Liver (tissue), 9 donors: ENCODE measurements around the gene C2CD2. TPM values are rescaled to one million over a fixed set of nuclear protein-coding genes. Genes with fewer than 3 reads are reported as not detected.

Experiments used
- DNase-seq: peaks from one replicate; pipeline ENCODE4 v3.0.0-alpha.2; 2017; ENCODE audit warnings: low spot score
- H3K27ac ChIP-seq, 2 donors: one replicate each; pipeline ENCODE4 v1.7.0; 2013; ENCODE audit warnings: inconsistent platforms in 2 of 2, low read length in 2 of 2, control low read depth in 1 of 2, low read depth in 1 of 2, mild to moderate bottlenecking in 1 of 2
- H3K27me3 ChIP-seq, 4 donors: one replicate each; pipeline versions ENCODE4 v1.6.1 to v1.7.0; 2013; ENCODE audit warnings: low read length in 3 of 4, inconsistent platforms in 1 of 4, mild to moderate bottlenecking in 1 of 4, moderate library complexity in 1 of 4; ENCODE audit not compliant: control insufficient read depth in 4 of 4, insufficient read depth in 4 of 4
- H3K36me3 ChIP-seq, 4 donors: one replicate each; pipeline versions ENCODE4 v1.6.1 to v1.7.0; 2013; ENCODE audit warnings: low read length in 3 of 4, mild to moderate bottlenecking in 3 of 4, low read depth in 1 of 4, moderate library complexity in 1 of 4; ENCODE audit not compliant: control insufficient read depth in 4 of 4, insufficient read depth in 3 of 4
- H3K4me1 ChIP-seq, 4 donors: one replicate each; pipeline versions ENCODE4 v1.6.1 to v1.7.0; 2013; ENCODE audit warnings: low read length in 3 of 4, mild to moderate bottlenecking in 3 of 4, moderate library complexity in 1 of 4; ENCODE audit not compliant: control insufficient read depth in 4 of 4, insufficient read depth in 4 of 4
- H3K4me3 ChIP-seq, 3 donors: one replicate each; pipeline versions ENCODE4 v1.6.1 to v1.7.0; 2013; ENCODE audit warnings: low read length in 3 of 3, control low read depth in 1 of 3, low read depth in 1 of 3, mild to moderate bottlenecking in 1 of 3
- H3K9ac ChIP-seq, 2 donors: one replicate each; pipeline ENCODE4 v1.7.0; 2013; ENCODE audit warnings: low read length in 2 of 2, mild to moderate bottlenecking in 2 of 2, moderate library complexity in 2 of 2, control low read depth in 1 of 2, low read depth in 1 of 2
- H3K9me3 ChIP-seq, 4 donors: one replicate each; pipeline versions ENCODE4 v1.6.1 to v1.7.0; 2013; ENCODE audit warnings: low read length in 3 of 4; ENCODE audit not compliant: control insufficient read depth in 4 of 4
- CTCF ChIP-seq: fragments of 150-350 bp; IDR thresholded peaks from 2 replicates; pipeline ENCODE4 v1.5.1; 2017; ENCODE audit warnings: improper control_type of control experiment, low read depth, low read length; ENCODE audit not compliant: missing input control
- EGR1 ChIP-seq, 2 donors: IDR thresholded peaks; 2 replicates each; pipeline ENCODE4 v1.6.1; 2016 to 2018; ENCODE audit warnings: antibody characterized with exemption in 2 of 2, low read depth in 2 of 2
- FOXA2 ChIP-seq: IDR thresholded peaks from 2 replicates; pipeline ENCODE4 v1.6.1; 2016; ENCODE audit warnings: antibody characterized with exemption
- GABPA ChIP-seq, 2 donors: IDR thresholded peaks in 1 of 2; conservative IDR thresholded peaks in 1 of 2; 2 replicates each; pipeline ENCODE4 v1.6.1; 2016; ENCODE audit warnings: antibody characterized with exemption in 2 of 2, mild to moderate bottlenecking in 1 of 2, moderate library complexity in 1 of 2
- HNF4A ChIP-seq, 2 donors: conservative IDR thresholded peaks; 2 replicates each; pipeline ENCODE4 v1.6.1; 2016; ENCODE audit warnings: antibody characterized with exemption in 2 of 2, mild to moderate bottlenecking in 2 of 2
- HNF4G ChIP-seq: IDR thresholded peaks from 2 replicates; pipeline ENCODE4 v1.6.1; 2016; ENCODE audit warnings: antibody characterized with exemption
- JUND ChIP-seq, 2 donors: IDR thresholded peaks; 2 replicates each; pipeline ENCODE4 v1.6.1; 2016; ENCODE audit warnings: antibody characterized with exemption in 2 of 2
- RAD21 ChIP-seq, 2 donors: IDR thresholded peaks; 2 replicates each; pipeline ENCODE4 v1.6.1; 2016; ENCODE audit warnings: antibody characterized with exemption in 2 of 2, mild to moderate bottlenecking in 2 of 2
- REST ChIP-seq: IDR thresholded peaks from 2 replicates; pipeline ENCODE4 v1.6.1; 2016; ENCODE audit warnings: antibody characterized with exemption, mild to moderate bottlenecking
- RXRA ChIP-seq, 2 donors: IDR thresholded peaks; 2 replicates each; pipeline ENCODE4 v1.6.1; 2017 to 2018; ENCODE audit warnings: antibody characterized with exemption in 2 of 2, mild to moderate bottlenecking in 1 of 2
- SP1 ChIP-seq: IDR thresholded peaks from 2 replicates; pipeline ENCODE4 v1.6.1; 2018; ENCODE audit warnings: antibody characterized with exemption, mild to moderate bottlenecking
- TAF1 ChIP-seq: conservative IDR thresholded peaks from 2 replicates; pipeline ENCODE4 v1.6.1; 2016; ENCODE audit warnings: antibody characterized with exemption, mild to moderate bottlenecking
- YY1 ChIP-seq: IDR thresholded peaks from 2 replicates; pipeline ENCODE4 v1.6.1; 2016; ENCODE audit warnings: antibody characterized with exemption, mild to moderate bottlenecking
- ZBTB33 ChIP-seq: IDR thresholded peaks from 2 replicates; pipeline ENCODE4 v1.6.1; 2016; ENCODE audit warnings: antibody characterized with exemption
- WGBS: extraction: QIAGEN DNeasy Blood & Tissue Kit; methylation state at CpG from one replicate; pipeline ENCODE4 v1.1.7; 2013; 5-methylcytosine and 5-hydroxymethylcytosine counted together
- polyA plus RNA-seq, 2 donors: library from polyadenylated mRNA; stranded (reverse) in 1 of 2; unstranded in 1 of 2; fragments of 200-250 nt in 1 of 2; fragments of >200 nt in 1 of 2; fragmentation: Nextera tagmentation in 1 of 2; extraction: Ambion mirVana in 1 of 2; gene quantifications; one replicate each; pipeline versions ENCODE4 v1.2.1 to v1.2.3, GENCODE V29; 2013 to 2015
- total RNA-seq, 2 donors: library from RNA; depleted of rRNA; stranded (reverse); fragments of >200 nt; gene quantifications; one replicate each; pipeline ENCODE4 v1.2.3, GENCODE V29; 2014
- TF ChIP-seq, protein P1 (sequence below): IDR thresholded peaks from 2 replicates; pipeline ENCODE4 v1.6.1; 2016; ENCODE audit warnings: antibody characterized with exemption
- donor health status: healthy.
- donor health status: healthy.
- donor health status: healthy.
- donor health status: healthy.
- donor health status: healthy.

C2CD2 gene
- total and polyA plus RNA-seq, 4 donors = 2.9 to 17.9 (median 6.0) TPM

GRCh38 chr21:41914965-41915364, 38.9 kb downstream of the C2CD2 start:
- Histone ChIP-seq H3K9ac (no peak overlapping the region), H3K27ac (no peak overlapping the region), H3K9me3 (no peaks in the 10 kb centered on the region), H3K27me3 (no peaks in the 10 kb centered on the region), H3K36me3 (peaks cover 1 to 36% (median 16%) of the 10 kb centered on the region in 4 donors), H3K4me3 (no peak overlapping the region), H3K4me1 (no peaks in the 10 kb centered on the region)
- WGBS = 85% methylated on average over 6 of the region's 6 CpGs
- no peak for TF ChIP-seq RXRA (IDR thresholded peaks at IDR 0.05)
- TF ChIP-seq RAD21 (IDR thresholded peaks at IDR 0.05) = no peak
- no peak for TF ChIP-seq HNF4G
- no peak for TF ChIP-seq JUND (IDR thresholded peaks at IDR 0.05)
- TF ChIP-seq ZBTB33 = no peak
- TF ChIP-seq TAF1 = no peak
- no peak for TF ChIP-seq HNF4A (conservative IDR thresholded peaks at IDR 0.05)
- no peak for DNase-seq

- Histone ChIP-seq H3K36me3 (peaks cover 1 to 36% (median 16%) of the 10 kb centered on the region in 4 donors), H3K4me3 (no peak overlapping the region), H3K9me3 (no peaks in the 10 kb centered on the region), H3K27ac (no peak overlapping the region), H3K9ac (no peak overlapping the region), H3K4me1 (no peaks in the 10 kb centered on the region), H3K27me3 (no peaks in the 10 kb centered on the region)
- TF ChIP-seq TAF1 (no peak), JUND (IDR thresholded peaks at IDR 0.05) (no peak), CTCF (no peak)
- DNase-seq = no peak
- 97% methylated on average over 12 of the region's 12 CpGs for WGBS
Measured at GRCh38 chr21:41914358-41914757, 39.5 kb downstream of the C2CD2 start.

DNA sequence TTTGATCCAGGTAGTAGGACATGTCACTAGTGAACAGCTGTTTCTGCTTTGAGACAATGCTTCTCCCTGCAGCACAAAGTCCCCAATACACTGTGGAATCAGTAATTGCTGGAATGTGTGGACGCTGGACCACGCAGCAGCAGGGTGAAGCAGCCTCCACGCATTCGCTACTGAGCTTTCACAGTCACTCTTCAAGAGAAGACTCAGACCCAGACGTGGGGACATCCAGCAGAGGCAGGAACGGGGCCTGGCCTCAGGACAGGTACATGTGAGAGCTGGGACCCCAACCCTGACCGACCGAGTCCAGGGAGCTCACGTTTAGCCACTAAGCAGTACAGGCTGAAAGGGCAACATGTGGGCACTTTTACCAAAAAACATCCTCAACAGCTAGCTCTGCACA, 40.6 kb downstream of the C2CD2 start:
- 93% methylated on average over 9 of the region's 9 CpGs for WGBS
- Histone ChIP-seq H3K9ac (no peak overlapping the region), H3K36me3 (peaks cover 1 to 33% (median 19%) of the 10 kb centered on the region in 4 donors)
- TF ChIP-seq SP1 (no peak), JUND (IDR thresholded peaks at IDR 0.05) (no peak), EGR1 (IDR thresholded peaks at IDR 0.05; ENCODE audit: low read depth in 2 of 2) (no peak), TAF1 (no peak), YY1 (no peak), RAD21 (IDR thresholded peaks at IDR 0.05) (no peak), GABPA (IDR thresholded peaks at IDR 0.05 in 1 of 2, conservative IDR thresholded peaks at IDR 0.05 in 1 of 2) (no peak), ZBTB33 (no peak), REST (no peak), CTCF (no peak), FOXA2 (no peak), HNF4A (conservative IDR thresholded peaks at IDR 0.05) (no peak), HNF4G (no peak), RXRA (IDR thresholded peaks at IDR 0.05) (no peak)
- TF ChIP-seq, protein P1, sequence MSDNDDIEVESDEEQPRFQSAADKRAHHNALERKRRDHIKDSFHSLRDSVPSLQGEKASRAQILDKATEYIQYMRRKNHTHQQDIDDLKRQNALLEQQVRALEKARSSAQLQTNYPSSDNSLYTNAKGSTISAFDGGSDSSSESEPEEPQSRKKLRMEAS = no peak

More for the DNA sequence above, 40.6 kb downstream of the C2CD2 start:
- no peaks in the 10 kb centered on the region for H3K4me1 ChIP-seq
- H3K4me3 ChIP-seq = no peak overlapping the region
- H3K27me3 ChIP-seq = no peaks in the 10 kb centered on the region
- H3K27ac ChIP-seq = no peak overlapping the region
- DNase-seq = no peak
- no peaks in the 10 kb centered on the region for H3K9me3 ChIP-seq
